T47D (cell line): ENCODE measurements around the gene SAFB.

ENCODE experiments used
- DNase-seq, 2 experiments: peaks; one replicate each; pipeline versions ENCODE4 v3.0.0 to v3.0.0-alpha.2; 2011 to 2012; ENCODE audit warnings: low read depth in 1 of 2, low spot score in 1 of 2
- JUND ChIP-seq: IDR thresholded peaks from 2 replicates; pipeline ENCODE4 v1.6.1; 2012; ENCODE audit warnings: low read depth
- in situ Hi-C: cut with HindIII; loops from 2 replicates; pipeline ENCODE4 v1.10.0; 2016; ENCODE audit warnings: low sequenced_read_pairs, low pct_unique_long_range_greater_than_20kb

The SAFB gene

DNA sequence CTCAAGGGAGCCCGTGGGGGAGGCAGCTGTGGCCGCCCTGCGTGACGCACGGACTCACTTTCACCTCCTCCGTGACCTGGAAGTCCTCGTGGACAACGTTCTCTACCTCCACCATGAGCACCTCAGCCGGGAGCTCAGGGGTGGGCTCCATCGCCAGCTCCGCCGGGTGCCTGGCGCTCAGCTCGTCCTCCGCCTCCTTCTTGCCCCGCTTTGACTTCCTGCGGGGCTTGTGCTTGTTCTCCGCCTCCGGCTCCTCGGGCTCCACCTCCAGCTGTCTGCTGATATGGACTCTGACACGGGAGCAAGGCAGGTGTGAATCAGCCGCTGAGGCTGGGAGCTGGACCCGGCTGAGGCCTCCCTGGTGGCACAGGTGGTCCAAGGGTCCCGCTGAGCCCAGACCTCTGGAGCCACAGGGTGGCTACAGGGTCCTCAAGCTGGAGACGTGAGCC, 88.9 kb downstream of the SAFB start:
- in situ Hi-C loops, result no loop called here
- no peak for DNase-seq

DNA sequence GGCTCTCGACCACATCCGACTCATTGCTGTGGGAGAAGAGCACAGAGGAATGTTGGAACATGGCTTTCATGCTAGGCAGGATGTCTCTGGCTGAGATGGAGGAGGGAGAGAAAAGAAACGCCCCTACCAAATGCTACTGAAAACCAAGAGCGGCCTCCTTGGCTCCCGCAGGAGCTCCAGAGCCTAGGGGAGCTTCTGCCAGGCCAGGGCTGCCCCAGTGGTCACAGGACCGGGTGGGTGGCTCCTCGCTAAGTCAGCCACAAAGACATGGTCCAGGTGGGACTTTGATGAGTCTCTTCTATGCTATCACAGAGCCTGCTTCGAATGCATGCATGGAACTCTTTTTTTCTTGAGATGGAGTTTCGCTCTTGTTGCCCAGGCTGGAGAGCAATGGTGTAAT, 90.3 kb downstream of the SAFB start:
- in situ Hi-C loops, result no loop called here
- TF ChIP-seq JUND, result no peak
- DNase-seq, result no peak

More for the DNA sequence above, 88.9 kb downstream of the SAFB start:
- no peak for TF ChIP-seq JUND

DNA sequence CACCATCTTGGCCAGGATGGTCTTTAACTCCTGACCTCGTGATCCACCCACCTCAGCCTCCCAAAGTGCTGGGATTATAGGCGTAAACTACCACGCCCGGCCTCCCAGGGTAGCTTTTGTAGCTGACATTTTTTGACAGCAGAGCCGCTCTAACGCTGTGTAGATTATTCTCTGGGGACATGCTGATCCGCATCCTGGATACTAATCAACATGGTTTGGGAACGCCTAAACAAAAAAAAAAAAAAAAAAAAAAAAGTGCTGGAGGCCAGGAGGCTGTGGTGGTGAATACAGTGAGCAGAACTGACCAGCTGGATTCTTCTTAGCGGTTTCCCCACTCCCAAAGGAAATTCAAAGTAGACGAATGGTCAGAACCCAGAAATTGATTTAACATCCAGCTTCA, 91.9 kb downstream of the SAFB start:
- in situ Hi-C loops, result no loop called here
- no peak for TF ChIP-seq JUND
- no peak for DNase-seq

DNA sequence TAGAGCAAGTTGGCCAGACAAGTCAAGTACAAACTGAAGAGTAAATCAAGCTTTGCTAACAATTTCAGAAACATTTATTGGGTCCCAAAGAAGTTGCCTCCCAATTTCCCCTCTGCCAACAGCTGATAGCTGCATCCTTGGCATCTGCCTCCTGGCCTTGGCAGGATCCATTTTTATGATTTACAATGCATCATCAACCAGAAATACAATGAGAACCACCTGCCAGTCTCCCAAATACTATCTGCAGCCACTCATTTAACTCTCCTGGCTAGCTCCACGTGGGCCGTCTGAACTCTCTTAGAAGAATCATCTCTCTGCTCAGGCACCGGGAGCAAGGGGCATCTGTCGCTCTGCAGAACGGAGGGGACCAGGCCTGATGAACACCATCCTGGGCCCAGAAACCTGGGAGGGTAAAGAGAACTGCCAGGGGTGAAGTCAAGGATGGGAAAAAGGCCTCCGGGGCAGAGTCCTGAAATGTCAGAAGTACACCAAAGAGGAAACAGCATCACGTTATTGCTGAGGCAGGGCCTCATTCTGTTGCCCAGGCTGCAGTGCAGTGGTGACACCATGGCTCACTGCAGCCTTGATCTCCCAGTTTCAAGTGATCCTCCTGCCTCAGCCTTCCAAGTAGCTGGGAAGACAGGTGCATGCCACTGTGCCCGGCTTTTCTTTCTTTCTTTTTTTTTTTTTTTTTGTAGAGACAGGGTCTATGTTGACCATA, 94.5 kb downstream of the SAFB start:
- no peak for TF ChIP-seq JUND
- DNase-seq, result no peak
- in situ Hi-C loops, result no loop called here
